Left cardiac atrium (tissue), 4 donors: ENCODE measurements around the gene NEUROD6. TPM values are rescaled to one million over a fixed set of nuclear protein-coding genes. Genes with fewer than 3 reads are reported as not detected.

Experiments used
- ATAC-seq, 2 donors: fragments of 200-7000 bp; cut with Tn5 transposase; one replicate each; pipeline ENCODE4 v1.9.1; 2020; ENCODE audit warnings: mild to moderate bottlenecking in 2 of 2, moderate library complexity in 2 of 2
- DNase-seq: peaks from one replicate; pipeline ENCODE4 v3.0.0-alpha.2; 2020
- intact Hi-C, 2 donors: fragments of 100-400 bp; cut with DNase I; formaldehyde crosslinking; loops; one replicate each; pipeline versions ENCODE4 v1.14.1 to v1.15.1; 2022 to 2023
- total RNA-seq, 2 donors: library from RNA; stranded (reverse); fragmentation: NEBNext Ultra II Directional; extraction: Animal tissue kit (Norgen Biotek cat#: 25700); gene quantifications; one replicate each; pipeline ENCODE4 v1.2.1, GENCODE V29; 2021
- donor health status: DM: no; HTN: yes; CAD: no.
- donor health status: DM: no; HTN: yes; CAD: no; lungs with severe emphysema.
- donor health status: DM: yes; HTN: yes; CAD: no.
- donor health status: Dilated cardiomyopathy.

The NEUROD6 gene
- total RNA-seq, 2 donors from 2014 or later: not detected

DNA sequence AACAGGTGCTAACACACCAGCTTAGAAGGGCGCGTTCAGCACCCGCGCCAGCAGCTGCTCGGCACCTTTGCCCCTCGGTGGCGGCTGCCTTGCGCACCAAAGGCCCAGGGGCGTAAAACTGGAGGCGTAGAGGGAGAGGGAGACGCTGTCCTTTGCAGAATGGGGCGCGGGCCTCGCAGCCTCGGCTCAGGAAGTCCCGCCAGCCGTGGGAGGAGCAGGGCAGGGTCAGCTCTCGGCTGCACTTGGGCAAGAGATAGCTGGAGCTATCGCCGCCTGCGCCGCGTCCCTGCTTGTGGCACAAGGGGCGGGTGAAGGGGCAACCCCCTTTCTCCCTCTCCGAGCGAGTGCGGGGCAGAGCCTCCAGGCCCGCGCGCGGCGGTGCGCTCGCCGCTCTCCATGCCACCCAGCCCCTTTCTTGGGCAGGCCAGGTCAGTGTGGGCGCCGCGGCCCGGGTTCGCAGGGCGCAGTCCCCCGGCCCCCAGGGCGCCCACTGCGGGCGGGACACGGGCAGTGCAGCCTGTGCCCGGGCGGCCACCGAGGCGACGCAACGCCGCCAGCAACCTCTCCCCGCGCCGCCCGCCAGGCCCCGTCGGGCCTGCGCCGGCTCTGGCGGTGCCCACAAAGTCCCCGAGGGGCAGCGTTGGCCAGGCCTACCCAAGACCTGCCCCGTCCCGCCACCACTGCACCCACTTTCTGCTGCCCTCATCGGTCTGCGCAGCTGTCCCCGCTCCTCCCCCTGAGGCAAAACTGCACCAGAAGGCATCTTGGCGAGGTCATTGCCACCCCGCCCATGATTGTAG is 4.1 kb downstream of the NEUROD6 start:
- intact Hi-C loops: no loop called here
- ATAC-seq (peak; percentile 27 to 35), DNase-seq (no peak)

DNA sequence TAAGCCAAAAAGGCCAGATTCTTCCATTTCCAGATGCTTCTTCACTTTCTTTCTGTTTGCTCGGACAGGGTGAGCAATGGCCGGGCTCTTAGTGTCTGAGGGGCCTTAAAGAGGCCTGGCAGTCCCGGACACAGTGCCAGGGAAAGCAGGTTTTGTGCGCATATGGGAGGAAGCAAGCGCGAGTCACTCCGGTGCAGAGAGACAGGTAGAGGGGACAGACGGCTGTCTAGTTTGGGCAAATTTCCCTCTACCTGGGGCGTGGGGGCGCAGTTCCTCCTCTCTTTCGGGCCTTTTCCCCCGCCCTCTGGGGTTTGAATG is 4.7 kb downstream of the NEUROD6 start:
- intact Hi-C loops: no loop called here
- DNase-seq (no peak), ATAC-seq (peak in 1 of 2 donors; percentile 17)

DNA sequence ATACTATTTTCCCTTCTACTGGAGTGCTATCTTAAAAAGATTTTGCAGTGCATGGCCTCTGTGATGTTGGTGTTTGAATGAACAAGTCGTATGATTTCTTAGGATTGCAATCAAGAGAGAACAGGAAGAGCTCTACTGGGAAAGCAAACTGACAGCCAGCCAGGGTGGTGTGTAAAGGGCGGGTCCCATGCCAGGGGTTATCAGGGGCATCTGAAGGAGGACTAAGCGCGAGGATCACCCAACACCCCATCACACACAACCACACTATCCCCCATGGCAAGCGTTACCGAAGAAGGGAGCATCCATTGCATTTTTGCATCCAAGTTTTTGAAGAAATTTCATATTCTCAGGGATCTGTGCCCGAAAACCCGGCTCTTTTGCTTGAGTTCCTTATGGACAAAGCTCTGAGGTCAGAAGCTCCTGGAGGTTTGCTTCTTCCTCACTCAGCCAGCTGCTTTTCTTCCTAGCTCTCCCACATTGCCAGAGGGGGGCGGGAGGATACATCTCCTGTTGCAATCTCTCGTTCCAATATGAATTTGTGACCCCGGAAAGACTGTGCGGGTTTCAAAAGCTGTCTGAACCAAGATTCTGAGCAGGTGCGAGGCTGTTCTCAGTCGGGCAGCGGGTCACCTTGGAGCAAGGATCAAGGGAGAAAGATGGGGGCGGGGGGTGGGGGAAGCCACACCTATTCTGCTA is 5.2 kb downstream of the NEUROD6 start:
- DNase-seq (no peak), ATAC-seq (no peak)
- intact Hi-C loops: no loop called here

DNA sequence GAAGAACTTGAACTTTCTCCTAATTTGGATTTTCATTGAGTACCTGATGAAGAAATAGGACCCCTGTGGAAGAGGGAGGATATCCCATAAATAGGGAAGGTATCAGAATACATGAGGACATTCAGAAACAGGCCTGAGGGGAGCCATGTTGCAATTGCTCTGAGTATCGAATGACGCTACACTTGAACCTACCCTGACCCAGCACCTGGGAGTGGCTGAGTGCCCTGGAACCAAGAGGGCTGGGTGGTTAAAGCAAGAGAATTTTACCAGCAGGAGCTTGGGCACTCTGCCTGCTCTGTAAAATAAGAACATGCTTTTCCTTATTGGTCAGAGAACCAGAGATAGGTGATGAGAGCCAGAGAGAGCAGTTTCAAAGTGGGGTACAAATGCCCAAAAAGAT is 7.2 kb downstream of the NEUROD6 start:
- DNase-seq: no peak
- no peak for ATAC-seq
- intact Hi-C loops: no loop called here

DNA sequence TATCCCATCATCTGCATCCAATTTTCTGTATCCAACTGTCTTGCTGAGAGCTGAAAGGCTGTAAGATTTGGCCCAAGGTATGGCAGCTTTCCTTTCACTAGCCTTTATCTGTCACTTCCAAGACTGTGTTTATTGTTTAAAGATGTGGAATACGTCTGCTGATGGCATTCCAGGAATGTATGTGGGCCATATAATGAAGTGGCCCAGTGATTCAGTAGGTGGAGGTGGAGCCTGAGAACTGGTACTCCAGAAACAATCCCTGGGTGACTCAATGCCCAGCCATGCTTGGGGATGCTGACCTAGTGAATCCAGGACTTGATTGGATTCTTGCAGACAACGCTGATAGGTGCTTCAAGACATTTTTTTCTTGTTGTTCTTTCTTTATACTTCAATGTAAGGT is 13.5 kb downstream of the NEUROD6 start:
- DNase-seq (no peak), ATAC-seq (no peak)
- intact Hi-C loops: no loop called here

DNA sequence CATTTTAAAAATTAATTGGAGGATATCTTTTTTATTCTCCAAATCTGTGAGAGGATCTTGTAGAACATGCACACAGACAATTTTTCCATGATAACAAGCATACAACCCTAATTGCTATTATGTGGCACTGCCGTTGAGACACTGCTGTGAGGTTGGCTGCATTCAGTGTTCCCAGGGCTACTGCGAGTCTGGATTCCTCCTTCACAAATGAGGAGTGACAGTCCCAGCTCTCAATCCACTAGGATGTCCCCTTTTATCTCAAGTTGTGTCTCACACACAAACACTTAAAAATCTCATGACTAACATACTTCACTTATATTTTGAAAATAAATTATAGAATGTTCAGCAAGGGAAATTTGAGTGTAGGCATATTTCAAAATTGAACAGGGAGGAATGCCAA is 14.1 kb downstream of the NEUROD6 start:
- ATAC-seq (no peak), DNase-seq (no peak)
- intact Hi-C loops: no loop called here

DNA sequence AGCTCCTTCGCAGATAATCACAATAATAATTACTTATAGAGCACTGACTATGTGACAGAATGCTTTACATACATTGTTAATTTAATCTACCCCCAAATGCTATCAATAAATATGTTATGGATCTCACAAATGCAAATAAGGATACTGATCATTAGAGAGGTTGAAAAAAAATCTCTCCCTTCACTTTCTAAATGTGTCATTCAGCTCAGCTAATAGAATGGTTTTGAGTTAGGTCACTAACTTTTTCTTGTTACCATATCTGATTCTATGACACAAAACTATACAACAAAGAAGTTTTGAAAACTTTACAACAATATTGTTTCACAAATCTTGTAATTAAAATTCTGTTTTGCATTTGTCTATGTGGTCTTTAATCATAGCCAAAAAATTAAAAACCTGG is 17.4 kb downstream of the NEUROD6 start:
- DNase-seq (no peak), ATAC-seq (no peak)
- intact Hi-C loops: no loop called here

DNA sequence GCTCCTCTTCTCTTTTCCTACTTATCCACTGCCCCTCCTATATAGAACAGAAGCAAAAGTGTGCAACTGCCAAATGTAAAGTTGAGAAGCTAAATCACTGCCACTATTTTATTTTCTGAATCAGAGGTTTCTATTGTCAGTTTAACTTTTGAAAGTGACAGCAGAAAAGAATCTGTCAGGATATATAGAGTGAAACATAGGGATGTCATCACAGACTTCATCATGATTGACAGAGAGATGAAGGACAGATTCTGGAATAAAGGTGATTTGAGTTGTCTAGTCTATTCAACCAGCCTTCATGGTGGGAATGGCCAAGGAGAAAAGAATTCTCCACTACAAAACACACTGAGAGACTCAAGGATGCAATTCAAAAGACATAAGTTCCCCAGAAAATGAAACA is 19.9 kb downstream of the NEUROD6 start:
- intact Hi-C loops: no loop called here
- DNase-seq (no peak), ATAC-seq (no peak)

DNA sequence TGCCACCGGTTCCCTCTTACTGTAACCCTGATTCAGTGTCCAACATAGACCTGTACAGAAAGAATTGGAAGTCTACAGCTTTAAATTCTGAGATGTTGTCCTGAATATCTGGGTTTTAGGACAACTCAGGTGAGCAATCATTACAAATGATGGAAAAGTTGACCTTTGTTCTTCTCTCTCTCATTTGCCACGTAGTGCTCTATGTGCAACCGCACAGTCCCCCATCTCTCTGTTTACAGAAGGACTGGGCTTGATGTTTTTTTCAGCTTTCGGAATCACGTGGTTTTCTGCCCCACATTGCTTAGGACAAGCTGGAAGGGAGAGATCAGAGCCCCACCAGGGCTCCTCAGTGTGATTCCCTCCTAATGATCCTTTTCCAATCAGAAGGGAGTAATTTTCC is 22.2 kb downstream of the NEUROD6 start:
- DNase-seq: no peak
- no peak for ATAC-seq
- intact Hi-C loops: no loop called here

DNA sequence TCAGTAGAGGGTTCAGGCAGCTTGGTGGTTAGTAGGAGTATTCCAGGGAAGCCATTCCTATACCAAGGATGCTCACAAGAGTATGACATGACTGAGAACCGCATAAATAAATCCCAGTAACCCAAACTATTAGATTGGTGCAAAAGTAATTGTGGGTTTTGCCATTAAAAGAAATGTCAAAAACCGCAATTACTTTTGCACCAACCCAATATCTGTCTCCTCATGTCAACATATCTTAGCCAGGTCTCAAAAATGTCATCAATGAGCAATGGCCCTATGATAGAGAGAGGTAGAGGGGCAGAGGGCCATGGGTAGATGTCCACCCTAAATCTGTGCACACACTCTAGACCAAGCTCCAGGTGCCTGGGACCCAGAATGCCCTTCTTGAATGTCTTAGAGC is 23.6 kb downstream of the NEUROD6 start:
- intact Hi-C loops: no loop called here
- no peak for ATAC-seq
- no peak for DNase-seq

DNA sequence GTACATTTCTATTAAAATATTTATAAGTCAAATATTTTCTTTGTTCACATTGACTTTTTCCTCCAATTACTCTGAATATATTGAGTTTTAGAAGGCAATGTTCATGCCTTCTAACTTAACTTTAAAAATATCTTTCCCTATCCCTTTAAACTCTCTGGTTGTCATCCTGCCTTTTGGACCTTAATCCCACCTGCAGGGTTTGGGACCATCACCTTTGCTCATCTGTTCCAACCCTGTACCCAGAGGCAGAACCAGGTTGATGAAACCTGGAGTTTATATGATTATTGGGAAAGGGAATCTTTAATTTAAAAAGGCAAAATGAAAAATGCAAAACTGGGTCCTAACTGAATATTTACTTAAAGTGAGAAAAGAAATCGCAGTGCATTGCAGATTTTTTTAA is 24.8 kb downstream of the NEUROD6 start:
- ATAC-seq (no peak), DNase-seq (no peak)
- intact Hi-C loops: no loop called here

DNA sequence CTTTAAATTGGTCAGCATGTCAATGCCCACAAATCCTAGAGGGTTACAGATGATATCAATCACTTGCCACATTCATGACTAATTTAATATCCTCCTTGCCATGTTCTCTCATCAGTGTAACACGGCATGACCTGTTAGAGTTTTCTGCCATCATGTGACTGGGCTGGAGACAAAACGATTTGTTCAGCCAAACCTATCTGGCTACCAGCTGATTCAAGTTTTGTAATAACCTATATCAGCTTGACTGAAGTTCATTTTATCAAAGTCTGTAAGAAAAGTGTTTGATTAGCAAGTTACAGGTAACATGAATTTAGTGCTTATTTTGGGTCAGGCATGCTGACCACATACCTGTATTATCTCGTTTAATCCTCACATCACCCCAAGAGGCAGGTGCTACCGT is 25.7 kb downstream of the NEUROD6 start:
- ATAC-seq: no peak
- no peak for DNase-seq
- intact Hi-C loops: no loop called here

DNA sequence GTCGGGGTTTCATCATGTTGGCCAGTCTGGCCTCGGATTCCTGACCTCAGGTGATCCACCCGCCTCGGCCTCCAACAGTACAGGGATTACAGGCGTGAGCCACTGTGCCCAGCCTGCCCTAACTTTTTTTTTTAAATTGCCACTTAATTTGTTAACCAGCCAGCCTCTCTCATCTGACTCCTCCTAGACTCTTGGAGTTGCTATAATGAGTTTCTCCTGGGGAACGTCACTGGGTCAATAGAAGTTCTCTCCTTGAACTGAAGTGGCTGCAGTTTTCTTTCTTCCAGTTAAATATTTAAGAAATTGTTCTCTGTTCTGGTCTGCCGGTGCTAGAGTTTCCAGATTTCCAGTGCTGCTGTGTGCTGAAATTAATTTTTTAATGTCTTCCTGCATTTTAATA is 27.6 kb downstream of the NEUROD6 start:
- no peak for ATAC-seq
- intact Hi-C loops: no loop called here
- DNase-seq: no peak

DNA sequence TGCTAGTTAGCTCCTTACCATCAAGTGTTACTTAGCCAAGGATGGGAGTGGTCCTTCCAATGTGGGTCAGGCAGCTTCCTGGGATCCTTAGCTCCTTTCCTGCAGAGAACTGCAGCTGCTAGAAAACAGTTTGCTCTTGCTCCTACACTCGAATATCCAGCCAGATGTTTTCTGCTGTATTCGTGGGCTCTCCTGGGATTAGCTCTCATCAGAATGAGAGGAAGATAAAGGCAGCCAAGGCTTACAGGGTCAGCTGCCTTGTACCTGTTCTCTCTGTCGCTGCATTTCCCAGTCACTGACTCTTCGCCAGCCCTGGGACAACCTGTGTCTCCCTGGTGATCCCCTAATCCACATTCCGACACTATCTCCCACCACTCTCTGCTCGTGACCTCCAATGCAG is 29.0 kb downstream of the NEUROD6 start:
- DNase-seq (no peak), ATAC-seq (no peak)
- intact Hi-C loops: no loop called here

DNA sequence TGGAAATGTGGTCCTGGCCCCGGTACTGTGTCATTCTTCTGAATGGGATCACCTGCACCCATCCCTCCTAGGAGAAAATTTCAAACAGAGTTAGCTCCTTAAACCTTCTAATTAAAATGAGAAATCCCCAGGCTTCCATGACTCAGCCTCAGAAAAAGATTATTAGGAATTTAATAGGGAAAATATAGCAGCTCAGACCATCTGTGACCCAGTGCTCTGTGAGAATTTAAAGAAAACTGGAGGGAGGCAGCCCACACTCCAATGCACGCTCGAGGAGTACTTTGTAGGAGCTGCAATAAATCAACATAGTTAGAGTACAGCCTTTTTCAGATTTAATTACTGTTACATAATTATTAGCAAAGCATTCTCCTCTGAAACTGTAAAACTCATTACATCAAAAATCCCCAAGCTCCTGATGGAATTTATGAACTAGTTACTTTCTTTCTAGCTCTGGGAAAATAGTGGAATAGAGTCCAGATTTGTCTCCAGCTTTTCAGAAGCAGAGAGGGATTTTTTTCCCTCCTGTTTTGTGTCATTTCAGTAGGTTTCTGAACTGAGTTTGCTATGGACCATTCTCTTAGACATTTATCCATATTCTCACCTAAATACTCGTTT is 30.1 kb downstream of the NEUROD6 start:
- ATAC-seq (no peak), DNase-seq (no peak)
- intact Hi-C loops: no loop called here

DNA sequence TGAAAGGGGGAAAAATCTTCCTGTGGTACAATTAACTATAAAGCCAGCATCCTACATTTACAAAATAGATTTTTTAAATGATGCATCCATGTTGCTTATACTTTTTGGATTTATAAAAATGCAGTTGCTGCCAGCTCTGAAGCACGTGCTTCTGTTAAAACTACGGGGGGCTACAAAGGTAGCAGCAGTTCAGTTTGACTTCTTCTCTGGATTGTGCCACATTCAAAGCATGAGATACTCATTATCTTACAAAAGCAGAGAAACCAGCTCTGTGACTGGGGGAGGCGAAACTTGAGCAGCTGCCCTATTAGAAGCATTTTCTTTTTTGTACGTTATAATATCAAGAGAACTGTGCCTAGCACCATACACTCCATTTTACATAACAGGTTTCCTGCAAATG is 31.1 kb downstream of the NEUROD6 start:
- DNase-seq (no peak), ATAC-seq (no peak)
- intact Hi-C loops: no loop called here

DNA sequence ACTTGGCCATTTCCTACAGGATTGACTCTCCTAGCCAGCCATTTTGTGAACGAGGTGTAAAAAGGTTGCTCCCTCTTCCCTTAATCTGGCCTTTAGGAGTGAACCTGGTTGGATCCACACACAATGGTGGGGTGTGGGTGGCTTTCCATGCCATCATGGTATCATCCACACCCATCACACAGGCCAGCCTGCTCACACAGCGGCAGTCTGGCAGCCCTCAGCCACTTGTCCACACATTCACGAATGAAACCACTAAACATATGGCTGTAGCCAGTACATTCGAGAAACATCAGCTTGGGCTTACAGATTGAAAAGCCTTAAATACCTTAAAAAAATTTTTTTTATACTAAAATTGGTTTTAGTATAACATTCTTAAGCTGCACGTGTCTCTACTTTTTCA is 31.9 kb downstream of the NEUROD6 start:
- intact Hi-C loops: no loop called here
- ATAC-seq (no peak), DNase-seq (no peak)

DNA sequence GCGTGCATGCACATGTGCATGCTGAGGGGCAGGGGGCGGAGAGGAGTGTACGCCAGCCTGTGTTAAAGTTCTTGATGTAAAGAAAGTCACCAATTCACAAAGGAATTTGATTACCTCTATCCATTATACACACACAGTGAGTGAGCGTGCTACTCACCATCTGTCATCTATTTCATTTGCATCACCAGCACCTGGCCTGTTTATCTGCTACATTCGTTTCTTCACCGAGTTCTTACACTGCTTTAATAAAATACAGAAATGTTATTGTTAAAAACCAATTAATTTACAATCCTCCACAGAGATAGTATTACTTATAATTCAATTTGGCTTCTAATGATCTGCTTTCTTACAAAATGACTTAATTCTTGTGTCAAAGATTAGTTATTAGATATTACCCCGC is 32.6 kb downstream of the NEUROD6 start:
- intact Hi-C loops: no loop called here
- ATAC-seq (no peak), DNase-seq (no peak)

DNA sequence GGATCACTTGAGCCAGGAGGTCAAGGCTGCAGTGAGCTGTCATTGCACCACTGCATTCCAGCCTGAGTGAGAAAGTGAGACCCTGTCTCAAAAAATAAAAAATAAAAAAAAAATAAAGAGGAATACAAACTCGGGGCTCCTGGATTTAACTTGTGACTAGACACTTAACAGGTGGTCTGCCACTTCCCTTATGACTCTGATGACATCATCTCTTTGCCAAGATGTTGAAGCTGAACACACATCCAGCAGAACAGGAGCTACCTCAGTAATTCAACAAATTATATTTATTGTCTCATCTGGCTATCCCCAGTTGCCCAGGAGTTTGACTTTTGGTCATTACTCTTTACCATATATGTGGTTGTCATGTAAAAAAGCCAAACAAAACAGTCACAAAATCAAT is 35.3 kb downstream of the NEUROD6 start:
- no peak for DNase-seq
- ATAC-seq: no peak
- intact Hi-C loops: no loop called here

DNA sequence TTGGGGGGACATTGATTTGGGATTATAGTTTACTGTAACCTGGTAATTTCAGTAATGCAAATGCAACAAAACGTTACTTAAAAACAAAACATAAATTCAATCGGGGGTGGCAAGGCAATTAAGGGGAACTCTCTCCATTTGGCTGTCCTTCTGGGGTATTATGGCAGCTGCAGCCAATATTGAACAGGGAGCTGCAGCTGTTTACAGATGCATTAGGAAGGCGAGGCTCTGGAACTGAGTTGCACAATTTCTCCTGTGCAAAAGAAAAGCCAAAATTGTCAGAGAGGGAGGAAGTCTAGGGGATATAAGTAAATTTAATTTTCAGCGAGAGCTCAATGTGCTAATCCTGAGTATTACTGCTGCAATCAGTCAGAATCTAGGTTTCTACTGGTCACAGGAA is 36.1 kb downstream of the NEUROD6 start:
- intact Hi-C loops: no loop called here
- DNase-seq (no peak), ATAC-seq (no peak)

DNA sequence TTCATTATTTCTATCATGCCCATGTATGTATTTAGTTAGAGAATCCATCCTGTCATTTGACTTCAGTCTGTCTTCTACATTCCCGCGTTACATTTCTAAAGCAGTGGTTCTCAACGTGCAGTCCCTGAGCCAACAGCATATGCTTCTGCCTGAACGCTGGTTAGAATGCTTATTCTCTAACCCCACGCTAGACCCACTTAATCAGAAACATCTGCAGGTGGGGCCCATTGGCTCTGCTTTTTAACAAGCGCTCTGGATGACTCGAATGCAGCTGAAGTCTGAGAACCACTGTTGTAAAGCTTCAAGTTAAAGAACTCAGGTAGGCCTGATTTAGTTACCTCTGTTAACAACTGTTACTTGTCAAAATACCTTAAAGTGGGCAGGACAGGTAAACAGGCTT is 38.2 kb downstream of the NEUROD6 start:
- ATAC-seq (no peak), DNase-seq (no peak)
- intact Hi-C loops: no loop called here
